ENCODE measurements around the gene MAL. TPM values are rescaled to one million over a fixed set of nuclear protein-coding genes. Genes with fewer than 3 reads are reported as not detected.

The MAL gene
- total RNA-seq, 1 donor from 2014 or later, result 250 TPM

DNA sequence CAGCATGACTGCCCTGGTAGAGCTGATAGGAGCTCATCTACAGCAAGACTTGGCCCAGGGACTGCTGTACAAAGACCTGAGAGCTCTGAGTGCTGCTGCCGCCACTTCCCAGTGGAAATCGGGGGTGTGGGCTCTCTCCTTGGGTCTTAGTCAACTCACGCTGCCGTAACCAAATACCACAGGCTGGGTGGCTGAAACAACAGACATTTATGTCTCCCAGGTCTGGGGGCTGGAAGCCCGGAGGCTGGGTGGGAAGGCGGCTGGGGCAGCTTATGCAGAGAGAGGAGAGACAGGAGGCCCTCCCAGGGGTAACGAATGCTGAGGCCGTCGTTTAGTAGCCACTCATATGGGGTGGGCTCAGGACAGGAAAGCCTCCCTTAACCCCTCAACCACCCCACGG lies 15.4 kb upstream of the MAL start:
- H3K27ac Mint-ChIP-seq, result peak overlapping the region; percentile 52
- H3K4me1 Mint-ChIP-seq (ENCODE audit: unreplicated experiment), result peaks cover 48% of the 10 kb centered on the region
- no peaks in the 10 kb centered on the region for H3K36me3 Mint-ChIP-seq
- no peaks in the 10 kb centered on the region for H3K9me3 Mint-ChIP-seq
- TF ChIP-seq, protein P1, sequence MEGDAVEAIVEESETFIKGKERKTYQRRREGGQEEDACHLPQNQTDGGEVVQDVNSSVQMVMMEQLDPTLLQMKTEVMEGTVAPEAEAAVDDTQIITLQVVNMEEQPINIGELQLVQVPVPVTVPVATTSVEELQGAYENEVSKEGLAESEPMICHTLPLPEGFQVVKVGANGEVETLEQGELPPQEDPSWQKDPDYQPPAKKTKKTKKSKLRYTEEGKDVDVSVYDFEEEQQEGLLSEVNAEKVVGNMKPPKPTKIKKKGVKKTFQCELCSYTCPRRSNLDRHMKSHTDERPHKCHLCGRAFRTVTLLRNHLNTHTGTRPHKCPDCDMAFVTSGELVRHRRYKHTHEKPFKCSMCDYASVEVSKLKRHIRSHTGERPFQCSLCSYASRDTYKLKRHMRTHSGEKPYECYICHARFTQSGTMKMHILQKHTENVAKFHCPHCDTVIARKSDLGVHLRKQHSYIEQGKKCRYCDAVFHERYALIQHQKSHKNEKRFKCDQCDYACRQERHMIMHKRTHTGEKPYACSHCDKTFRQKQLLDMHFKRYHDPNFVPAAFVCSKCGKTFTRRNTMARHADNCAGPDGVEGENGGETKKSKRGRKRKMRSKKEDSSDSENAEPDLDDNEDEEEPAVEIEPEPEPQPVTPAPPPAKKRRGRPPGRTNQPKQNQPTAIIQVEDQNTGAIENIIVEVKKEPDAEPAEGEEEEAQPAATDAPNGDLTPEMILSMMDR (conservative IDR thresholded peaks at IDR 0.05), result no peak
- H3K4me3 Mint-ChIP-seq, result no peak overlapping the region
- H3K27me3 Mint-ChIP-seq, result no peaks in the 10 kb centered on the region
- no peak for DNase-seq (ENCODE audit: extremely low spot score, unreplicated experiment)

DNA sequence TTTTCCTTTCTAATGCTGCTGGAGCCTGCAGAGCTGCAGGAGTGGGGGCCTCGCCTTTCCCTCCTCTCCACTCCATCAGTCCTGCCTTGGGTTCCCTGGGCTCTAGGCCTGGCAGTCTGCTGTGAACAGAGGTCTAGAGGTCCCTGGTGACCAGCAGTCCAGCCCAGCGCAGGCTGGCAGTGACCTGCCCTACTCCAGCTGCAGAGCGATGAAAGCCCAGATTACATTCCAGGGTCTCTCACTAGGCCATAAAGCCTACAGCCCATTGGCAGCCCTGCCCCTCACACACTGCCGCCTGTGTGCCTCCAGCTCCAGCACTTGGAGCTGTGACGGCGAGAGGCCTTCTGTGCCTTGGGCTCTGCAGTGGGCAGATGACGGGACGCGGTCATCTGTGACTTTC lies 14.8 kb upstream of the MAL start:
- no peaks in the 10 kb centered on the region for H3K36me3 Mint-ChIP-seq

DNA sequence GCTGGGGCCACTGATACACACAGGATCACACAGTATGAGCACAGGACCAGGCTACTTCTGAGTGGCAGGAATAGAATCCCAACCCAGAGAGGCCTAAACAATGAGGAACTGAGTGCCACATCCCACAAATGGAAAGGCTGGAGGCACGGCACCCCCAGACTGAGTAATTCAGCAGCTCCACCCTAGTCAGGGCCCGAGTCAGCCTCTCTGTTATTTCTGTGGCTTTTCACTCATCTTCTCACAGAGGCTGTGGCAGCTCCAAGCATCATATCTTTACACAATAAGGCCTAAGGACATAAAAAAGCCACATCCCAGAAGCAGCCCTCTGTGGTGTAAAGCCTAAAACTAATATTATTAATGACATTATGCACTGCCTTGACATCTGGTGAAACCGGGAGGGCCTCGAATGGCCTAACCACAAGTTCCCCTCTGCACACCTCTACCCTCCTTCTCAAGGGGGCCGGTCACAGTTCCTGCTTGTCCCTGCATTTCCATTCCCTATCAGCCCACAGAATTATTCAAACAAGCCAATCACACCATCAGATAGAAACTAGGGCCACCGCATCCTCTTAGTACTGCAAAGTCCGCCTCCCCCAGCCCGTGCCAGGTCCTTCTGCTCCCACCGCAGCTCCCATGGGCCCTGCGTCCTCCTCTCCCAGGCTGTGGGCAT lies 12.5 kb upstream of the MAL start:
- Mint-ChIP-seq H3K36me3 (no peaks in the 10 kb centered on the region), H3K27me3 (no peaks in the 10 kb centered on the region), H3K4me1 (ENCODE audit: unreplicated experiment) (peaks cover 44% of the 10 kb centered on the region), H3K9me3 (peaks cover 5% of the 10 kb centered on the region), H3K4me3 (no peak overlapping the region), H3K27ac (no peak overlapping the region)
- no peak for DNase-seq (ENCODE audit: extremely low spot score, unreplicated experiment)
- TF ChIP-seq, protein P1 (conservative IDR thresholded peaks at IDR 0.05), result no peak

More for the DNA sequence above, 14.8 kb upstream of the MAL start:
- Mint-ChIP-seq H3K4me1 (ENCODE audit: unreplicated experiment) (peaks cover 49% of the 10 kb centered on the region), H3K27me3 (no peaks in the 10 kb centered on the region), H3K4me3 (no peak overlapping the region), H3K9me3 (no peaks in the 10 kb centered on the region), H3K27ac (no peak overlapping the region)
- TF ChIP-seq, protein P1 (conservative IDR thresholded peaks at IDR 0.05), result no peak
- DNase-seq (ENCODE audit: extremely low spot score, unreplicated experiment), result no peak

DNA sequence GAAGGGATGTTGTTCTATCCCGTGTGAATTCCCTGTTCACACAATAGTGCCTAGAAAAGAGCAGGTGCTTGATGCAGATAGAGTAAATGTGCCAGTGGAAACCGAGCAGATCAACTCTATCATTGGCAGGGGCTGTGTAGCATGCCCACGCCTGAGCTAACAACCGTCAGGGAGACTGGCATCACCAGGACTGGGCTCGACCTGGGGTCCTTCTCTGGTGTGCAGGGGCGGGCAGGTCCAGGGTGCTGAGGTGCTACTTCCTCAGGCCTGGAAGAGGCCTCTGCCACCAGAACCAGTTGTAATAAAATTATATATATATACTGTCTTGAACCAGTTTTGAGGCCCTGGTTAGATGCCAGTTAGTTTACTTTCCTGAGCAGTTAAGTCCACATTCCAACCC lies 11.8 kb upstream of the MAL start:
- Mint-ChIP-seq H3K27ac (no peak overlapping the region), H3K4me3 (no peak overlapping the region), H3K36me3 (no peaks in the 10 kb centered on the region), H3K27me3 (peaks cover 3% of the 10 kb centered on the region), H3K4me1 (ENCODE audit: unreplicated experiment) (peaks cover 41% of the 10 kb centered on the region), H3K9me3 (peaks cover 5% of the 10 kb centered on the region)
- TF ChIP-seq, protein P1 (conservative IDR thresholded peaks at IDR 0.05), result no peak
- no peak for DNase-seq (ENCODE audit: extremely low spot score, unreplicated experiment)

DNA sequence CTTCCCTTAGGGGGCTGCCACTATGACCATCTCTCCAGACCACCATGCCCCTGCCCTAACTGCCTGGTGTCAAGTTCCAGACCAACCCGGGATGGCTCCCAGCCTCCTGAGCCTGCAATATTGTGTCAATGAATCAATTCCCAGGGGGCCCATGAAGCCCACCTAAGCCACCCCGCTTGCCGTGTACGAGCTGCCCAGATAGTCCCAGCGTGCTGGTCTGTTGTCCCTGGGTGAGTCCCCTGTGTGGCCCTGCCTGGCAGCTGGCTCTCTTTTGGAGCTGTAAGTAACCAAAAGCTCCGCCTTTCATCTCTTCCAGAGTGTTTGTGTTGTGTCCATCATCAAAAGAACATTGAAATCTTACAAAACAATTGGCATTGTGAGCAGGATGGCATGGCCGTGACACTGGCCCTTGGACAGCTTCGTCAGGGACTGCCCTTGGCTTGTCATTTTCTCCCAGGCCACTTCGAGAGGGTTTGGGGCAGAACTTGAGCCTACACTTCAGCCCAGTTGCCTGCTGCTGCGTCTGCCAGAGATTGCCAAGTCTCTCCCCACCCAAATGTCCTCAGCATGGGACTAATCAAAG lies 11.3 kb upstream of the MAL start:
- H3K36me3 Mint-ChIP-seq, result no peaks in the 10 kb centered on the region
- H3K27me3 Mint-ChIP-seq, result peaks cover 3% of the 10 kb centered on the region
- H3K9me3 Mint-ChIP-seq, result peaks cover 5% of the 10 kb centered on the region
- peaks cover 43% of the 10 kb centered on the region for H3K4me1 Mint-ChIP-seq (ENCODE audit: unreplicated experiment)
- no peak for DNase-seq (ENCODE audit: extremely low spot score, unreplicated experiment)
- H3K27ac Mint-ChIP-seq, result peak overlapping the region; percentile 56
- no peak overlapping the region for H3K4me3 Mint-ChIP-seq
- TF ChIP-seq, protein P1 (conservative IDR thresholded peaks at IDR 0.05), result no peak

Measured in type B pancreatic cell (in vitro differentiated cells).